Stomach (tissue), 9 donors: ENCODE measurements around the gene FLOT2. TPM values are rescaled to one million over a fixed set of nuclear protein-coding genes. Genes with fewer than 3 reads are reported as not detected.

Experiments
- DNase-seq, 2 donors: peaks; one replicate each; pipeline versions ENCODE4 v3.0.0 to v3.0.0-alpha.2; 2013 to 2019
- H3K27ac ChIP-seq, 5 donors: fragments of 200-600 bp in 4 of 5; sonication (generic) in 4 of 5; one replicate each; pipeline ENCODE4 v1.5.1; 2013 to 2019; ENCODE audit warnings: mild to moderate bottlenecking in 1 of 5, moderate library complexity in 1 of 5
- H3K27me3 ChIP-seq, 3 donors: fragments of 200-600 bp; sonication (generic); one replicate each; pipeline ENCODE4 v1.5.1; 2017 to 2019; ENCODE audit warnings: mixed run types in 1 of 3
- H3K36me3 ChIP-seq, 4 donors: fragments of 200-600 bp; sonication (generic); 1 replicate in 3 of 4; 2 replicates in 1 of 4; pipeline ENCODE4 v1.5.1; 2016 to 2019
- H3K4me1 ChIP-seq, 4 donors: fragments of 200-600 bp; sonication (generic); one replicate each; pipeline ENCODE4 v1.5.1; 2016 to 2019
- H3K4me3 ChIP-seq, 4 donors: fragments of 200-600 bp; sonication (generic) in 3 of 4; one replicate each; pipeline ENCODE4 v1.5.1; 2016 to 2019; ENCODE audit warnings: mild to moderate bottlenecking in 1 of 4
- H3K9me3 ChIP-seq, 4 donors: fragments of 200-600 bp; sonication (generic); one replicate each; pipeline ENCODE4 v1.5.1; 2016 to 2019
- CTCF ChIP-seq, 7 experiments: fragments of 450-650 bp in 4 of 7; fragments of 200-600 bp in 3 of 7; sonication (generic) in 3 of 7; IDR thresholded peaks; one replicate each; pipeline ENCODE4 v1.5.1; 2016 to 2019; ENCODE audit warnings: antibody characterized with exemption in 7 of 7, control low read depth in 2 of 7, mild to moderate bottlenecking in 1 of 7
- EP300 ChIP-seq: sonication (generic); formaldehyde crosslinking; IDR thresholded peaks from one replicate; pipeline ENCODE4 v1.6.1; 2017; ENCODE audit warnings: antibody characterized with exemption
- POLR2A ChIP-seq, 4 donors: fragments of 450-650 bp; IDR thresholded peaks; one replicate each; pipeline ENCODE4 v1.6.1; 2016; ENCODE audit warnings: antibody characterized with exemption in 4 of 4, control low read depth in 2 of 4, mild to moderate bottlenecking in 1 of 4, moderate library complexity in 1 of 4
- POLR2AphosphoS5 ChIP-seq, 3 donors: sonication (generic); formaldehyde crosslinking; IDR thresholded peaks; one replicate each; pipeline ENCODE4 v1.6.1; 2016; ENCODE audit warnings: antibody characterized with exemption in 3 of 3
- WGBS, 5 donors: extraction: QIAGEN DNeasy Blood & Tissue Kit in 3 of 5; methylation state at CpG; one replicate each; pipeline versions ENCODE4 v1.1.5 to v1.1.7; 2013 to 2018; 5-methylcytosine and 5-hydroxymethylcytosine counted together
- intact Hi-C: fragments of 100-400 bp; cut with DNase I; formaldehyde crosslinking; loops from one replicate; pipeline ENCODE4 v1.15.1; 2023; ENCODE audit warnings: low total_unique reads
- polyA plus RNA-seq, 3 donors: library from polyadenylated mRNA; stranded (reverse); fragments of 200-250 nt; gene quantifications; one replicate each; pipeline ENCODE4 v1.2.3, GENCODE V29; 2013
- total RNA-seq, 5 donors: library from RNA; depleted of rRNA; stranded (reverse); fragments of >200 nt; gene quantifications; one replicate each; pipeline versions ENCODE4 v1.1.0 to v1.2.3, GENCODE V29; 2014 to 2016
- donor health status: healthy with polysubstance abuse.
- donor health status: Bipolar disorder and iron deficiency.
- donor health status: healthy.

Gene FLOT2
- total and polyA plus RNA-seq, 8 donors: 19.5 to 80.5 (median 40.8) TPM

DNA sequence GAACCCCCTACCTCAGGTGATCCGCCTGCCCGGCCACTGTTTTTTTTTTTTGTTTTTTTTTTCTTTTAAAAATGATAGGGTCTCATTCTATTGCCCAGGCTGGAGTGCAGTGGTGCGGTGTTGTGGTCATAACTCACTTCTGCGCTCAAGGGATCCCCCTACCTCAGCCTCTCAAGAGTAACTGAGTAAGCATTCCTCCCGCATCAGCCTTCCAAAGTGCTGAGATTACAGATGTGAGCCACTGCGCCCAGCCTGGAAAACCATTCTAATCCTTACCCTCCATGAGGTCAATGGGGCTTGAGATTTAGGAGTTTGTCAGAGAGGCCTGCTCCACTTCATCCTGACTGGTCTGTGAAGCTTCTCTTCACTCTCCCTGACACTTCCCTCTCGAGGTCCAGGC is 30.3 kb downstream of the FLOT2 start:
- intact Hi-C loops: no loop called here
- Histone ChIP-seq H3K9me3 (no peaks in the 10 kb centered on the region), H3K36me3 (no peaks in the 10 kb centered on the region), H3K4me3 (no peak overlapping the region), H3K27me3 (no peaks in the 10 kb centered on the region), H3K4me1 (peaks cover 0 to 11% (median 0%) of the 10 kb centered on the region in 4 donors), H3K27ac (no peak overlapping the region)
- whole genome bisulfite sequencing, 5 donors: 86 to 94% (median 90%) methylated on average over 7 of the region's 7 CpGs
- TF ChIP-seq EP300: no peak
- DNase-seq: no peak

DNA sequence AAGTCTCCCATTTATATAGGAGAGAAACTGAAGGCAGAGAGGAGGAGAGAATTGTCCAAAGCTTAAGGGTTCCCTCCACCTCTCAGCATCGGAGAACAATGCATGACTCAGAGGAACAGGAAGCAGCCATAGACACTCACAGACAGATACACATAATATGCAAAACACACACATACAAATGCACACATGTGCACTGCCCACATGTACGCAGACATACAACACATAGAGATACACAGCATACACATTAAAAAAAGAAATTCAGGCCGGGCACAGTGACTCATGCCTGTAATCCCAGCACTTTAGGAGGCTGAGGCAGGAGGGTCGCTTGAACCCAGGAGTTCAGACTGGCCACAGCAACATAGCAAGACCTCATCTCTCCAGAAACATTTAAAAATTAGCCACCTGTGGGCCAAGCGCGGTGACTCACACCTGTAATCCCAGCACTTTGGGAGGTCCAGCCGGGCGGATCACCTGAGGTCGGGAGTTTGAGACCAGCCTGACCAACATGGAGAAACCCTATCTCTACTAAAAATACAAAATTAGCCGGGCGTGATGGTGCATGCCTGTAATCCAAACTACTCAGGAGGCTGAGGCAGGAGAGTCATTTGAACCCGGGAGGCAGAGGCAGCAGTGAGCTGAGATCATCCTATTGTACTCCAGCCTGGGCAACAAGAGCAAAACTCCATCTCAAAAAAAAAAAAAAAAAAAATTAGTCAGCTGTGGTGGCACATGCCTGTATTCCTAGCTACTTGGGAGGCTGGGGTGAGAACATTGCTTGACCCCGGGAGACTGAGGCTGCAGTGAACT is 31.4 kb downstream of the FLOT2 start:
- Histone ChIP-seq H3K36me3 (peaks cover 0 to 10% (median 5%) of the 10 kb centered on the region in 4 donors), H3K27me3 (no peaks in the 10 kb centered on the region), H3K9me3 (no peaks in the 10 kb centered on the region), H3K4me3 (no peak overlapping the region), H3K4me1 (peaks cover 0 to 11% (median 0%) of the 10 kb centered on the region in 4 donors), H3K27ac (peak overlapping the region in 3 of 5 donors; percentile 13 to 70 (median 69))
- DNase-seq: no peak
- intact Hi-C loops: no loop called here
- TF ChIP-seq POLR2AphosphoS5 (IDR thresholded peaks at IDR 0.05): no peak
- no peak for TF ChIP-seq EP300
- TF ChIP-seq CTCF (IDR thresholded peaks at IDR 0.05): no peak
- TF ChIP-seq POLR2A (IDR thresholded peaks at IDR 0.05): no peak
- 75 to 90% (median 86%) methylated on average over 13 of the region's 13 CpGs for WGBS, 5 donors

DNA sequence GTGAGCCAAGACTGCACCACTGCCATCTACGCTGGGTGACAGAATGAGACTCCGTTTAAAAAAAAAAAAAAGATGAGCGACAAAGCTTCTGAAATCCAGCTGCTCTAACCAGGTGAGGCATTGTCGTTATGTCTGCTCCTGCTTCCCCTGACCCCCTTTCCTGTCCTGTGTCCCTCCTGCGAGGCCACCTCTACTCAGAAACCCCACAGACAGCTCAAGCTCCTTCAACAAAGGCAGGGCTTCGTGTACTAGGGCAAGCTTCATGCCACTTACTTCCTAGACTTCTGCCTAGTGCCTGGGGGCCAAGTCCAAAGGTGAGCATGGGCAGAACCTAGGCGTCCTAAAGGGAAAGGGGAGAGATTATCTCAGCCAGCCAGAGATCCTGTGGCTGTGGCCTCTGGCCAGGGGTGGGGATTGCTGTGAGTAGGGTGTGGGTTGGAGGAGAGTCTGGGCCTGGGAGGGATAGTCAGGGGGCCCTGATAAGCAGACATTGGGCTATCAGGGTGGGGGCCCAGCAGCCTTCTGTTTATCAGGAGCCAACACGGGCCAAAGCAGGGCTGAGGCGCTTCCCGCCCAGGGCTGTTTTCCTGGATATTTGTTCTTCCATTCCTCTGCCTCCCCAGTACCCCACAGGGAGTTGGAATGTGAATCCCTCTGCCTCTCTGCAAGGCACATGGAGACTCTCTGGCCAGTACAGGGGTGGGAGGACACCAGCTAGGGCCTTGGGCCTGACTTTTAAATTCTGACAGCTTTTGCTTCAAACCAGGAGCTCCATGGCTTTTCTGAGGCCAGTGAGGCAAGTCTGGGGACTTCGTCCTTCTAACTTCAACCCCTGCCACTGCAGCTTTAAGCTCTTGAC is 32.3 kb downstream of the FLOT2 start:
- H3K27ac ChIP-seq: peak overlapping the region; percentile 13 to 83 (median 69)
- H3K4me1 ChIP-seq: peaks cover 0 to 11% (median 0%) of the 10 kb centered on the region in 4 donors
- no peaks in the 10 kb centered on the region for H3K27me3 ChIP-seq
- peak; percentile 51 to 76 for DNase-seq
- peaks cover 8 to 20% (median 14%) of the 10 kb centered on the region in 4 donors for H3K36me3 ChIP-seq
- TF ChIP-seq POLR2AphosphoS5 (IDR thresholded peaks at IDR 0.05) (peak in 1 of 3 donors; percentile 38), EP300 (no peak)
- H3K4me3 ChIP-seq: no peak overlapping the region
- 56 to 73% (median 59%) methylated on average over 8 to 11 of the region's 11 CpGs for WGBS, 5 donors
- H3K9me3 ChIP-seq: no peaks in the 10 kb centered on the region
- intact Hi-C loops: no loop called here

- intact Hi-C loops: no loop called here
- no peaks in the 10 kb centered on the region for H3K27me3 ChIP-seq
- no peak overlapping the region for H3K4me3 ChIP-seq
- H3K4me1 ChIP-seq: peaks cover 0 to 11% (median 0%) of the 10 kb centered on the region in 4 donors
- no peak for DNase-seq
- no peaks in the 10 kb centered on the region for H3K9me3 ChIP-seq
- H3K27ac ChIP-seq: peak overlapping the region in 2 of 5 donors; percentile 15 to 31
- peaks cover 19 to 32% (median 27%) of the 10 kb centered on the region in 4 donors for H3K36me3 ChIP-seq
- WGBS, 5 donors: 89 to 94% (median 93%) methylated on average over 1 of the region's 1 CpG
- TF ChIP-seq CTCF (IDR thresholded peaks at IDR 0.05) (no peak), POLR2AphosphoS5 (IDR thresholded peaks at IDR 0.05) (no peak), POLR2A (IDR thresholded peaks at IDR 0.05) (no peak), EP300 (no peak)
These were observed 33.6 kb downstream of the FLOT2 start for GRCh38 chr17:28863953-28864352.

DNA sequence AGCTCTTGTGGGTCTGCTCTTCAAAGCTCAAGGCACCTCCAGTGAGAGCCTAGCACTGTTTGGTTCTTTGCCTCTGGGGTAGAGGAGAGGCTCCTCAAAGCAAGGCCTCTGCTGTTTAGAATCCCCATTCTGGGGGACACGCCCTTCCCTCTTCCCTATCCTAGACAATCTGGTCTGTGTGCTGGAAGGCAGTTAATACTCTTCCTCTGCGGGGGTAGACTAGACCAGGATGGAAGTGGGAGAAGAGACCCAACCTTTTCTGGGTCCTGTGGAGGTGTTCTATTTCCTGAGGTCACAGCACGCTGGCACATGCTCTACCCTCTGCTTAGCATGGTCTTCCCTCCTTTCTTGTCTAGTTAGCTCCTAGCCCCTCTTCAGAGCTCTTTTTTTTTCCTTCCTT is 35.0 kb downstream of the FLOT2 start:
- H3K36me3 ChIP-seq: peaks cover 33 to 46% (median 41%) of the 10 kb centered on the region in 4 donors
- H3K4me3 ChIP-seq: no peak overlapping the region
- DNase-seq: no peak
- H3K27me3 ChIP-seq: no peaks in the 10 kb centered on the region
- intact Hi-C loops: no loop called here
- TF ChIP-seq EP300 (no peak), CTCF (IDR thresholded peaks at IDR 0.05) (no peak), POLR2AphosphoS5 (IDR thresholded peaks at IDR 0.05) (no peak), POLR2A (IDR thresholded peaks at IDR 0.05) (no peak)
- H3K27ac ChIP-seq: no peak overlapping the region
- WGBS, 5 donors: 91 to 98% (median 96%) methylated on average over 3 of the region's 3 CpGs
- peaks cover 0 to 11% (median 0%) of the 10 kb centered on the region in 4 donors for H3K4me1 ChIP-seq
- H3K9me3 ChIP-seq: no peaks in the 10 kb centered on the region
